ENCODE measurements around the gene LMBR1L.

LMBR1L gene

GRCh38 chr12:49051373-49051764 is 59.3 kb downstream of the LMBR1L start:
- DNase-seq, result no peak

DNA sequence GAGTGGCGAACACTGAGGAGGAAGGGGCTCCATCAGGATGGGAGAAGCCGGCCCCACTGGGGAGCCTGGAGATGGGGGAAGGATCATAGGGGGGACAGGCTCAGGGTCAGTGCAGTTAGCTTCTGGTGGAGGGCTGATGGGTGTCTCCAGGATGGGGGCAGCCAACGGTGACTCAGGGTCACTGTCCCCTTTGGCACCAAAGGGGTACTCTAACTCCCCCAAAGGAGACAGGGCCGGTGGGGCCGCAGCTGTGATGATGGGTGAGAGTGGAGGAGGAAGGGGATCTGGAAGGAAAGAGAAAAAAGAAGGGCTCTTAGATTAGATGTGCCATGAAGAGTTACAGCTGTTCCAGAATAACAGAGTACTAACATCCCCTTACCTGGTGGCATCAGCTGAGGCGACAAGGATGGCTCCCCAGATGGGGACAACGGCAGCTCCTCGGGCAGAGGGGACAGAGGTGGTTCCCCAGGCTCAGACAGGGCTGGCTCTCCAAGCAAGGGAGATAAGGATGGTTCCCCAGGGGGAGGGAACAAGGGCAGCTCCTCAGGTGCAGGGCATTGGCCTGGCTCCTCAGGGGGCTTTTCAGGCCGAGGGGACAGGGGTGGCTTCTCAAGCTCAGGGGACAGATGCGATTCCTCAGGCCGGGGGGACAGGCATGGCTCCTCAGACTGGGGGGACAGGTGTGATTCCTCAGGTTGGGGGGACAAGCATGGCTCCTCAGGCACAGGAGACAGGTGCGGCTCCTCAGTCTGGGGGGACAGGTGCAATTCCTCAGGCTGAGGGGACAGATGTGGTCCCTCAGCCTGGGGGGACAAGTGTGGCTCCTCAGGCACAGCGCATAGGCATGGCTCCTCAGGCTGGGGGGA is 59.9 kb downstream of the LMBR1L start:
- DNase-seq, result no peak

- no peak for DNase-seq
These were observed 61.0 kb downstream of the LMBR1L start for GRCh38 chr12:49049566-49050224.

DNA sequence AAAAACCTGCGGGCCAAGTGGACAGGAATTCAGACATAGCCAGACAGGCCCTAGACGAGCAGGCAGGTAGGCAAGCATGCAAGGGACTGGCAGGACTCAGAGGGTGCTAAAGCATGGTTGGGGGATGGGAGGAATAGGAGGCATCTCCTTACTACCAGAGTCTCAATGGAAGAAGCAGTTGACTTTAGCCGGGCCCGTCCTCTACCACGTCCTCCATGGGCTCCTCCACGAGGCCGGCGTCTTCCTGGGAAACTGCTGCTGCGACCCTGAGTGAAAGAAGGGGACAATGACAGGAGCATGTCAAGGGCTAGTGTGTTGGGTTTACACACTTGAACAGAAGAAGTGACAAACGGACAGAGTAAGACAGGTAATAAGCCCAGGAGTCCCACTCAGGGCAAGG is 61.7 kb downstream of the LMBR1L start:
- DNase-seq, result no peak
